Mesothelial cell of epicardium (in vitro differentiated cells): ENCODE measurements around the gene NANOS3. TPM values are rescaled to one million over a fixed set of nuclear protein-coding genes. Genes with fewer than 3 reads are reported as not detected.
A peak's percentile ranks its signal among the peaks of the same experiment; 100 is the strongest.

Experiments
- DNase-seq, 2 experiments: peaks; one replicate each; pipeline ENCODE4 v3.0.0; 2021; ENCODE audit warnings: low spot score in 2 of 2; ENCODE audit not compliant: unreplicated experiment in 2 of 2
- H3K27ac Mint-ChIP-seq: 2 replicates; pipeline ENCODE4 v1.8.0; 2021; ENCODE audit warnings: mixed read lengths
- H3K27me3 Mint-ChIP-seq: 2 replicates; pipeline ENCODE4 v1.8.0; 2021; ENCODE audit warnings: low read depth, mixed read lengths
- H3K36me3 Mint-ChIP-seq: 2 replicates; pipeline ENCODE4 v1.8.0; 2021; ENCODE audit warnings: mixed read lengths
- H3K4me1 Mint-ChIP-seq: 2 replicates; pipeline ENCODE4 v1.8.0; 2021; ENCODE audit warnings: mixed read lengths
- H3K4me3 Mint-ChIP-seq: 2 replicates; pipeline ENCODE4 v1.8.0; 2021; ENCODE audit warnings: mild to moderate bottlenecking, moderate library complexity, mixed read lengths
- H3K9me3 Mint-ChIP-seq: 2 replicates; pipeline ENCODE4 v1.8.0; 2021; ENCODE audit warnings: mixed read lengths
- CTCF ChIP-seq: fragments of 200-600 bp; sonication (generic); IDR thresholded peaks from one replicate; pipeline ENCODE4 v1.5.0; 2021; ENCODE audit warnings: antibody characterized with exemption; ENCODE audit not compliant: unreplicated experiment
- total RNA-seq: library from RNA; stranded (reverse); gene quantifications from 3 replicates; pipeline ENCODE4 v1.2.1, GENCODE V29; 2021

NANOS3 gene
- total RNA-seq, 1 donor from 2014 or later, result 8.2 TPM

GRCh38 chr19:13881251-13881691, 4.3 kb downstream of the NANOS3 start:
- Mint-ChIP-seq H3K9me3 (no peaks in the 10 kb centered on the region), H3K4me1 (peaks cover 38% of the 10 kb centered on the region), H3K27me3 (no peaks in the 10 kb centered on the region), H3K36me3 (no peaks in the 10 kb centered on the region), H3K27ac (peak overlapping the region; percentile 79), H3K4me3 (no peak overlapping the region)
- TF ChIP-seq CTCF, result no peak
- no peak for DNase-seq

DNA sequence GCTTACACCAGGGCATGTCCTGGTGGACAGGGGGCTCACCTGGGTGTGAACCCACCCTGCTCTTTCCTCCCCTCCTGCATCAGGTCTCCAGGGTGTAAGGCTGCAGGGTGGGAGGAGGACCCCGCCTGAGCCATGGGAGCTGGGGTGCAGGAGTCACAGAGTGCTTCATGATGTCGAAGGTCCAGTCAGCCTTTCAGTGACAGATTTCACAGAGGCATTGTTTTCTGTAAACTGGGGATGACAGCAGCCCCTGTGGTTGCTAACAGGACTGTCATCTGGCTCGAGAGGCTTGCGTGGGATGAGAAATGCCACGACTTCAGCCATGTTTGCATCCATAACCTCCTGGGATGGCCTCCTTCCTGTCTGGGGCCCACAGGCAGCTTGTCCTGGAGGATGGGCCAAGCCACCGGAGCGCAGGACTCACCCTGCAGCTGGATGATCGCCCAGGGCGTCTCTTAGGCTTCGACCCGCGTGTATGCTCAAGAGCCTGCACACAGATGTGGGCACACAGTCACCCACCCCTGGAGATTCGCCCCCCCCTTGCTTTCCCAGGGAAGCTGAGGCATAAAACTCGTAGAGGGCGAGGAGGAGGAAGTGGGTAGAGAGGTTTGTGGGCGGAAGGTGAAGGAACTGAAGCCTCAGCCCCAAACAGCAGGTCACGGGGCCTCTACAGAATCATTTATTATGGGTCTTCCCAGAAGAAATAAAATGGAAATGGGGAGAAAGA, 4.9 kb downstream of the NANOS3 start:
- no peak for DNase-seq
- H3K36me3 Mint-ChIP-seq, result no peaks in the 10 kb centered on the region
- TF ChIP-seq CTCF, result no peak
- H3K9me3 Mint-ChIP-seq, result no peaks in the 10 kb centered on the region
- peaks cover 38% of the 10 kb centered on the region for H3K4me1 Mint-ChIP-seq
- no peak overlapping the region for H3K4me3 Mint-ChIP-seq
- H3K27ac Mint-ChIP-seq, result peak overlapping the region; percentile 79
- H3K27me3 Mint-ChIP-seq, result no peaks in the 10 kb centered on the region

DNA sequence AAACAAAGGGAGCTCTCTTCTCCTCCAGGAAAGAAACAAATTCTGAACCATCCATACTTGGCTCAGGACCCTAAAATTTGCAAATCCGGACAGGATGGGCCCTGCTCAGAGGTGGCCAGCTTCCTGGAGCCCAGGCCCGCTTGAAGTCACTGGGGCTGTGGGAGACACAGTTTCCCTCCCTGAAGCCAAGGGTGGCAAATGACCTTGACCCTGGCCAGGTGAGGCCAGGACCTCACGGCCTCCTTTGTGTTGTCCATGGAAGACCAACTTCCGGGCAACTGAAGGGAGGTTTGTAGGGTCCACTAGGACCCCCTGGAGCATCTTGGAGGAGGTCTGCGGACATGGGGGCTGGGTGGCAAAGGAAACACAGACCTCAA, 5.5 kb downstream of the NANOS3 start:
- no peak for DNase-seq
- Mint-ChIP-seq H3K4me1 (peaks cover 38% of the 10 kb centered on the region), H3K27me3 (no peaks in the 10 kb centered on the region), H3K9me3 (no peaks in the 10 kb centered on the region), H3K36me3 (no peaks in the 10 kb centered on the region), H3K4me3 (no peak overlapping the region), H3K27ac (no peak overlapping the region)
- TF ChIP-seq CTCF, result no peak

GRCh38 chr19:13882836-13883235, 5.9 kb downstream of the NANOS3 start:
- no peak for TF ChIP-seq CTCF
- H3K9me3 Mint-ChIP-seq, result no peaks in the 10 kb centered on the region
- H3K4me1 Mint-ChIP-seq, result peaks cover 38% of the 10 kb centered on the region

GRCh38 chr19:13883516-13884064, 6.7 kb downstream of the NANOS3 start:
- Mint-ChIP-seq H3K36me3 (no peaks in the 10 kb centered on the region), H3K27ac (no peak overlapping the region), H3K27me3 (no peaks in the 10 kb centered on the region), H3K4me1 (peaks cover 38% of the 10 kb centered on the region), H3K9me3 (no peaks in the 10 kb centered on the region), H3K4me3 (no peak overlapping the region)
- TF ChIP-seq CTCF, result no peak
- no peak for DNase-seq

More at GRCh38 chr19:13882836-13883235, 5.9 kb downstream of the NANOS3 start:
- H3K36me3 Mint-ChIP-seq, result no peaks in the 10 kb centered on the region
- H3K27me3 Mint-ChIP-seq, result no peaks in the 10 kb centered on the region
- no peak overlapping the region for H3K27ac Mint-ChIP-seq
- DNase-seq, result no peak
- H3K4me3 Mint-ChIP-seq, result no peak overlapping the region
